PC-3 (cell line): ENCODE measurements around the gene RGS7. TPM values are rescaled to one million over a fixed set of nuclear protein-coding genes. Genes with fewer than 3 reads are reported as not detected.
A peak's percentile ranks its signal among the peaks of the same experiment; 100 is the strongest.

Experiments
- ATAC-seq: fragments of 200-7000 bp; cut with Tn5 transposase; 2 replicates; pipeline ENCODE4 v1.9.1; 2020; ENCODE audit warnings: mild to moderate bottlenecking, moderate library complexity
- BruUV-seq: library from RNA; stranded (reverse); fragments of 400-500 nt; replicated peaks from 2 replicates; lab custom pipeline; 2021; lab: Mats Ljungman, UMichigan
- CTCF ChIA-PET: fragments of 300-600 bp; sonication (Branson Sonifier 250); formaldehyde crosslinking; loops from one replicate; lab custom pipeline; 2022; ENCODE audit warnings: antibody characterized with exemption; lab: Charles Lee
- POLR2A ChIA-PET: fragments of 300-600 bp; sonication (Branson Sonifier 250); formaldehyde crosslinking; loops from one replicate; lab custom pipeline; 2022; ENCODE audit warnings: antibody characterized with exemption; ENCODE audit not compliant: unreplicated experiment; lab: Charles Lee
- DNase-seq: peaks from one replicate; pipeline ENCODE4 v3.0.0-alpha.2; 2015
- H2AFZ ChIP-seq: fragments of 300-600 bp; sonication (generic); 2 replicates; pipeline ENCODE4 v1.6.0; 2016; ENCODE audit warnings: antibody characterized with exemption, low read length
- H3F3A ChIP-seq: fragments of 300-600 bp; sonication (generic); one replicate; pipeline ENCODE4 v1.6.0; 2017; ENCODE audit warnings: antibody characterized with exemption, low read length, control low read depth, mild to moderate bottlenecking; ENCODE audit not compliant: unreplicated experiment
- H3K27ac ChIP-seq: fragments of 300-600 bp; sonication (generic); 2 replicates; pipeline ENCODE4 v1.5.1; 2016; ENCODE audit warnings: mild to moderate bottlenecking, low read length
- H3K27me3 ChIP-seq: fragments of 300-600 bp; sonication (generic); 2 replicates; pipeline ENCODE4 v1.6.1; 2016; ENCODE audit warnings: low read length, mixed read lengths
- H3K36me3 ChIP-seq: fragments of 300-600 bp; sonication (generic); 2 replicates; pipeline ENCODE4 v1.6.1; 2016; ENCODE audit warnings: low read depth, mixed run types, low read length, mixed read lengths
- H3K4me1 ChIP-seq: fragments of 300-600 bp; sonication (generic); 2 replicates; pipeline ENCODE4 v1.5.1; 2016; ENCODE audit warnings: low read length; ENCODE audit not compliant: insufficient read depth
- H3K4me2 ChIP-seq: fragments of 300-600 bp; sonication (generic); 2 replicates; pipeline ENCODE4 v1.6.0; 2016; ENCODE audit warnings: low read length
- H3K4me3 ChIP-seq: fragments of 300-600 bp; sonication (generic); 2 replicates; pipeline ENCODE4 v1.5.1; 2016; ENCODE audit warnings: mild to moderate bottlenecking, low read length, mixed read lengths
- H3K79me2 ChIP-seq: fragments of 300-600 bp; sonication (generic); 2 replicates; pipeline ENCODE4 v1.6.1; 2017; ENCODE audit warnings: low read length, mixed read lengths
- H3K9ac ChIP-seq: fragments of 300-600 bp; sonication (generic); 2 replicates; pipeline ENCODE4 v1.6.0; 2016; ENCODE audit warnings: mild to moderate bottlenecking, low read length
- H3K9me2 ChIP-seq: fragments of 300-600 bp; sonication (generic); replicated peaks from 2 replicates; pipeline ENCODE4 v1.6.1; 2016; ENCODE audit warnings: mixed run types, low read length, mixed read lengths
- H3K9me3 ChIP-seq: fragments of 300-600 bp; sonication (generic); 2 replicates; pipeline ENCODE4 v1.6.1; 2016; ENCODE audit warnings: low read length, mixed read lengths
- H4K20me1 ChIP-seq: fragments of 300-600 bp; sonication (generic); 2 replicates; pipeline ENCODE4 v1.6.1; 2016; ENCODE audit warnings: low read length, mixed read lengths
- CTCF ChIP-seq: fragments of 300-600 bp; sonication (generic); conservative IDR thresholded peaks from 2 replicates; pipeline ENCODE4 v1.5.1; 2017; ENCODE audit warnings: antibody characterized with exemption, low read depth, mild to moderate bottlenecking, low read length
- EZH2 ChIP-seq: fragments of 300-600 bp; sonication (generic); IDR thresholded peaks from one replicate; pipeline ENCODE4 v1.6.1; 2017; ENCODE audit warnings: antibody characterized with exemption, mild to moderate bottlenecking, low read length; ENCODE audit not compliant: unreplicated experiment
- EZH2phosphoT487 ChIP-seq: fragments of 300-600 bp; sonication (generic); IDR thresholded peaks from 2 replicates; pipeline ENCODE4 v1.6.1; 2018; ENCODE audit warnings: mild to moderate bottlenecking, antibody characterized with exemption, low read length, borderline replicate concordance
- intact Hi-C: fragments of 100-400 bp; cut with micrococcal nuclease; formaldehyde crosslinking; loops from 2 replicates; pipeline ENCODE4 v1.9.0; 2023
- total RNA-seq: library from RNA; depleted of rRNA; stranded (reverse); fragments of >200 nt; gene quantifications from 2 replicates; pipeline ENCODE4 v1.2.3, GENCODE V29; 2014

RGS7 gene
- total RNA-seq, 1 experiment from 2014 or later = 0.15 TPM

- DNase-seq (no peak), ATAC-seq (no peak)
- BruUV-seq = no TSS peak
- Histone ChIP-seq H4K20me1 (no peaks in the 10 kb centered on the region), H3K36me3 (no peaks in the 10 kb centered on the region), H3K27me3 (no peaks in the 10 kb centered on the region), H3K4me1 (peaks cover 16% of the 10 kb centered on the region), H3K9me3 (no peaks in the 10 kb centered on the region), H3K4me3 (no peak overlapping the region), H3K9me2 (no peaks in the 10 kb centered on the region), H3K4me2 (no peak overlapping the region), H3K27ac (no peak overlapping the region), H3F3A (no peaks in the 10 kb centered on the region), H3K79me2 (no peaks in the 10 kb centered on the region), H2AFZ (no peak overlapping the region), H3K9ac (no peak overlapping the region)
- TF ChIP-seq EZH2phosphoT487 (no peak), CTCF (no peak)
- ChIA-PET POLR2A (interaction anchor here (0.7 kb wide), 1 partner anchor 14 kb away, joined by 3 read pairs; no protein-coding TSS in a partner anchor), CTCF (no interaction called here)
- intact Hi-C loops = loop anchor here (10.0 kb wide), 3 partner anchors 145 to 765 kb away; no protein-coding TSS in a partner anchor
Measured at GRCh38 chr1:240739754-240740153, 617.3 kb downstream of the RGS7 start.

- intact Hi-C loops = loop anchor here (10.0 kb wide), 3 partner anchors 146 to 766 kb away; no protein-coding TSS in a partner anchor
Measured at GRCh38 chr1:240739139-240739538, 617.9 kb downstream of the RGS7 start.

More at GRCh38 chr1:240739139-240739538, 617.9 kb downstream of the RGS7 start:
- H3K27me3 ChIP-seq = no peaks in the 10 kb centered on the region
- no TSS peak for BruUV-seq
- no peak overlapping the region for H2AFZ ChIP-seq
- ATAC-seq (no peak), DNase-seq (peak; percentile 34)
- H3K79me2 ChIP-seq = no peaks in the 10 kb centered on the region
- H4K20me1 ChIP-seq = no peaks in the 10 kb centered on the region
- H3K27ac ChIP-seq = no peak overlapping the region
- no peaks in the 10 kb centered on the region for H3K36me3 ChIP-seq
- no peaks in the 10 kb centered on the region for H3K9me2 ChIP-seq
- H3K4me3 ChIP-seq = no peak overlapping the region
- TF ChIP-seq CTCF (no peak), EZH2phosphoT487 (no peak), EZH2 (no peak)
- peaks cover 16% of the 10 kb centered on the region for H3K4me1 ChIP-seq
- H3K9ac ChIP-seq = no peak overlapping the region
- ChIA-PET CTCF (no interaction called here), POLR2A (no interaction called here)
- H3K4me2 ChIP-seq = no peak overlapping the region
- H3K9me3 ChIP-seq = no peaks in the 10 kb centered on the region
- no peaks in the 10 kb centered on the region for H3F3A ChIP-seq
